GM18505 (cell line): Measurements from ENCODE around the gene THOC1.

Source experiments
- ATAC-seq: cut with Tn5 transposase; IDR thresholded peaks from one replicate; pipeline ENCODE4 v1.9.1; 2021; ENCODE audit not compliant: unreplicated experiment
- POLR2A ChIP-seq: IDR thresholded peaks from 4 replicates; pipeline ENCODE4 v1.6.1; 2011; ENCODE audit warnings: borderline replicate concordance; ENCODE audit not compliant: insufficient read depth, insufficient read length; ENCODE audit errors: extremely low read depth

THOC1 gene

DNA sequence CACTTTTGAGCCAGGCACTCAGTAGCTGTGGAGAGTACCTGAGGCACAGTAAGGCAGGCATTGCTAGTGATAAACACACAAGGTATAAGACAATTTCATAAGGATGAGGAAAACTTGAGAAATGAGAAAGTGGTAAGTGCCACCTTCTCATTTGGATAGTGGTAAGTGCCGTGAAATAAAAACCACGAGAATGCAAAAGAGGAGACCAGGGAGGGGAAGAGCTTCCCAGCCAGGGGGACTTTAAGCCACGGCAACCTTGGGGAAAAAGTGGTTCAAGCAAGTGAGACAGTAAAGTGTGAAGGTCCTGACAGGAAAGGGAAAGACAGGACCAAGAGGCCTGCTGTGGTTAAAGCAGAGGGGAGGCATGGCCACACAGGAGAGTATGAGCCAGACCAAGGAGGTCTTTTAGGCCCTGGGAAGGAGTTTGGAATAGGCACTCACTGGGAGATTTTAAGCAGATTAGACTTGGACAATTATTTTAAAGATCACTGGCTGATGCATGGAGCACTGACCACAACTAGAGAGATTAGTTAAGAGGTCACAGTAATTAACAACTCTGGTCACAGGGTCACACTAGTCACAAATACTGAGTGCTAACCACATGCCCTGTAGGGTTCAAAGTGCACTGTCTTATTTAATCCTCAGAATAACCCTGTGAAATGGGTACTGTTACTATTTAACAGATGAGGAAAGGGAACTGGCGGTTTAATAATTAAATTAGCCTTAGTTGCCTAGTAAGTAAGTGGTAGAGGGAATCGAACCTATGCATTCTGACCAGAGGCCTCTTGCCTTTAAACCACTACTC, 50.1 kb downstream of the THOC1 start:
- ATAC-seq = no peak
- no peak for TF ChIP-seq POLR2A

GRCh38 chr18:215448-216010, 52.3 kb downstream of the THOC1 start:
- no peak for ATAC-seq
- no peak for TF ChIP-seq POLR2A

- no peak for TF ChIP-seq POLR2A
- ATAC-seq = no peak
Observed at GRCh38 chr18:213966-214365, 53.9 kb downstream of the THOC1 start.

DNA sequence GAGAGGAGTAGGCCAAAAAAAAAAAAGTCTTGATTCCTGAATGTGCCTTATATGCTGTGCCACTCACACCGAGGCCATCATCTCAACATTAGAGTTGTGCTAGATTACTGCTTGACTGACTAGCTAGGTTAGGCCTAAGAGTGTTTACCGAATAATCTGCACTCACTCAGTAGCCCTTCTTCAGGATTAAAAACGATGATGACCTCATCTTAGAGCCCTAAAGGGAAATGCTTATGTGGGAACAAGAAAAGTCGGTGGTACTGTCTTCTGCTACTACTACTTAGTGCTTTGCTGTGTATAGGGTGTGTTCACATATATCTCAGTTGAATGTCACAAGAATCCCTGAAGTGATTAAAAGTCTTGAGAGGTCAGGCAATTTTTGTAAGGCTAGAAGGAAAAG, 54.3 kb downstream of the THOC1 start:
- no peak for TF ChIP-seq POLR2A
- no peak for ATAC-seq

GRCh38 chr18:212780-213179, 55.1 kb downstream of the THOC1 start:
- ATAC-seq = no peak
- no peak for TF ChIP-seq POLR2A

GRCh38 chr18:211582-211981, 56.3 kb downstream of the THOC1 start:
- no peak for ATAC-seq
- TF ChIP-seq POLR2A = no peak

GRCh38 chr18:210733-211132, 57.1 kb downstream of the THOC1 start:
- no peak for ATAC-seq
- no peak for TF ChIP-seq POLR2A

DNA sequence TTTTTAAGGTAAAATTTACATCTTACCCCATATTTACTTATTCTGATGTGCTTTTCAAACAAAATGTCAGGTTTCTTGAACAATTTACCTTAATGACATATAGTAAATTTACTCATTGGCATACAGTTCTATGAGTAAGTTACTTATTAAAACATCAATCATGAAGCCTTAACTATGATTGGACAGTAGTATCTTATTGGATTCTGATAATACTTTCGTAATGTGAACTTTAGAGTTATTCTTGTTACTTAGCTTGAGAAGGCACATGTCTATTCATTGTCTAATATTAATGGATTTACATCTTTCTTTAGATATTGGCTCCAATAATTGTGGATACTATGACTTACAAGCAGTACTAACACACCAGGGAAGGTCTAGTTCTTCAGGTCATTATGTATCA, 57.8 kb downstream of the THOC1 start:
- no peak for ATAC-seq
- no peak for TF ChIP-seq POLR2A

GRCh38 chr18:199768-200167, 68.1 kb downstream of the THOC1 start:
- ATAC-seq = no peak
- TF ChIP-seq POLR2A = no peak

DNA sequence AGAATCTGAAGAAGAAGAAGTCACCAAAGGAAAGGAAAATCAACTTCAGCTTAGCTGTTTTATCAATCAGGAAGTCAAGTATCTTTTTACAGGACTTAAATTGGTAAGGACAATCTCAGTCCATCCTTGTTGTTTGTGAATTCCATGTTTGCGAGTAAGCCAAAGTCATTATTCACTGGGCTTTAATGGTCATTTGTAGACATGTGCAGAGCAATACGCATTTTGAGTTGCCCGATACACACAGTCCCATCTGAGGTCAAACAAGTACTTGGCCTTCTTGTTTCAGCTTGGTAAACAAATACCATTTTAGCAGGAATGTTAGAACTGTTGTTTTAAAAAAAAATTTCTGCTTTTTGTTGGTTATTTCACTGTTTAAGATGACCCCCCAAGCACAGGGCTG, 68.6 kb downstream of the THOC1 start:
- TF ChIP-seq POLR2A = no peak
- no peak for ATAC-seq

- TF ChIP-seq POLR2A = no peak
- no peak for ATAC-seq
Observed at GRCh38 chr18:195651-196050, 72.2 kb downstream of the THOC1 start.

DNA sequence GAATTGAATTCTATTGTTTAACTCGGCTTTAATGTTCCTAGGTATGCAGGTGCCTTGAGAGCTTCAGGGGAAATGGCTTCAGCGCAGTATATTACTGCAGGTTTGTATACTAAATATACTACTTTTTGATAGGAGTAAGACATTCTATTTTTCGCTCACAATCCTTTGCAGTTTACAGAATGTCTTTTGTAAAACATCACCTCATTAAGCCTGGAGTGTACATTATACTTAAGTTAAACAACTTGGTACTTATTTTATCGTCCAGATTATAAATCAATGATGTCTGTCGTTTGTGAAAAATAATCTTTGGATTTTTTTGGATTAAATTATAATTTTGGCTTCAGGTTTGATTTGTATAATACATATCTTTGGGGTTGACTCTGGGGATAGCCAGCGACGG, 75.0 kb downstream of the THOC1 start:
- no peak for ATAC-seq
- no peak for TF ChIP-seq POLR2A

GRCh38 chr18:191725-192124, 76.1 kb downstream of the THOC1 start:
- TF ChIP-seq POLR2A = no peak
- ATAC-seq = no peak

DNA sequence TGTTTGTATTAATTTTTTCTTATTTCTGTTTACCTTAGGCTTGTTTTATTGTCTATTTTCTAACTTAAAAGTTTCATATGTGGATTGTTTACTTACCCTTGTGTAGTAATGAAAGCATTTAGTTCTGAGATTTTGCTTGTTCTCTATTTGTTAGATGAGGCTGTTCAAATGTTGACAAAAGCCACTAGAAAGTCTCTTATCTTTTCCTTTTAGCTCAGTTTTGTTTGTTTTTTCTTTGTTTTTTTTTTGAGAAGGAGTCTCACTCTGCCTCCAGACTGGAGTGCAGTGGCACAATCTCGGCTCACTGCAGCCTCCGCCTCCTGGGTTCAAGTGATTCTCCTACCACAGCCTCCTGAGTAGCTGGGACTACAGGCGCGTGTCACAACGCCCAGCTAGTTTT, 78.6 kb downstream of the THOC1 start:
- ATAC-seq = no peak
- TF ChIP-seq POLR2A = no peak

DNA sequence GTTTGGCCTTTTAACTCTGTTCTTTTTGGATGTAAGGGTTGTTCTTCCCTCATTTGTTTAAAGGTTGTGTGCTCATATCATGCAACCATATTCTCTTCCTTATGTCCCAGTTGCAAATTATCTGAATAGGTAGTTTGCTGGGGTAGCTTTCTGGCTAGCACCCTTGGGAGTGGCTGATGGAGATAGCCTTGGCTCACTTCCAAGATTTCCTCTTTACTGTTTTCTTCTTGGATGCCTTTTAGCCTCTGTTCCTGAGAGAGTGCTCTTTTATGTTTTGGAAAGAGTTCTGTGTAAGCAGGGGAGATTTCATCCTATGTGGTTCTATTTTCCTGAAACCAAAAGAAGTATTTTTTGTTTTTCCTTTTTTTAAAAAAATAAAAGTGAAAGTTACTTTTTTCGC, 84.1 kb downstream of the THOC1 start:
- ATAC-seq = no peak
- no peak for TF ChIP-seq POLR2A

- no peak for ATAC-seq
- TF ChIP-seq POLR2A = no peak
Observed at GRCh38 chr18:181711-182110, 86.1 kb downstream of the THOC1 start.

GRCh38 chr18:179499-179898, 88.3 kb downstream of the THOC1 start:
- TF ChIP-seq POLR2A = no peak

More at GRCh38 chr18:179499-179898, 88.3 kb downstream of the THOC1 start:
- ATAC-seq = no peak
